HG02763 (cell line): ENCODE results near the gene ALDH3A2.

Source experiments
- ATAC-seq: cut with Tn5 transposase; IDR thresholded peaks from one replicate; pipeline ENCODE4 v1.9.1; 2021; ENCODE audit warnings: mild to moderate bottlenecking, moderate library complexity; ENCODE audit not compliant: unreplicated experiment

Gene ALDH3A2

GRCh38 chr17:19648475-19649273 is at the start of gene ALDH3A2:
ALDH3A2 (plus strand) TSS chr17:19648751; CDS start chr17:19648972, 221 bp downstream.
- ATAC-seq = peak; percentile 92

GRCh38 chr17:19610311-19610710 is 38.2 kb upstream of the ALDH3A2 start:
- no peak for ATAC-seq

- ATAC-seq = no peak
Observed at GRCh38 chr17:19610879-19611278, 37.7 kb upstream of the ALDH3A2 start.

GRCh38 chr17:19613979-19614378 is 34.6 kb upstream of the ALDH3A2 start:
- no peak for ATAC-seq

GRCh38 chr17:19614900-19615299 is 33.7 kb upstream of the ALDH3A2 start:
- no peak for ATAC-seq

GRCh38 chr17:19618015-19618414 is 30.5 kb upstream of the ALDH3A2 start:
- ATAC-seq = no peak

GRCh38 chr17:19619705-19620325 is 28.7 kb upstream of the ALDH3A2 start:
- no peak for ATAC-seq

- no peak for ATAC-seq
Observed at GRCh38 chr17:19621697-19622096, 26.9 kb upstream of the ALDH3A2 start.

- no peak for ATAC-seq
Observed at GRCh38 chr17:19626079-19626478, 22.5 kb upstream of the ALDH3A2 start.

GRCh38 chr17:19629449-19629848 is 19.1 kb upstream of the ALDH3A2 start:
- no peak for ATAC-seq

GRCh38 chr17:19630035-19630434 is 18.5 kb upstream of the ALDH3A2 start:
- no peak for ATAC-seq

- ATAC-seq = no peak
Observed at GRCh38 chr17:19630661-19631060, 17.9 kb upstream of the ALDH3A2 start.

GRCh38 chr17:19631905-19632304 is 16.6 kb upstream of the ALDH3A2 start:
- ATAC-seq = no peak

GRCh38 chr17:19641687-19642372 is 6.7 kb upstream of the ALDH3A2 start:
- ATAC-seq = no peak

- ATAC-seq = no peak
Observed at GRCh38 chr17:19642373-19642893, 6.1 kb upstream of the ALDH3A2 start.

- ATAC-seq = no peak
Observed at GRCh38 chr17:19644493-19645210, 3.9 kb upstream of the ALDH3A2 start.

GRCh38 chr17:19645734-19646201 is 2.8 kb upstream of the ALDH3A2 start:
- no peak for ATAC-seq

- ATAC-seq = no peak
Observed at GRCh38 chr17:19646788-19647696, 1.5 kb upstream of the ALDH3A2 start.

GRCh38 chr17:19647697-19648474 is 665 bp upstream of the ALDH3A2 start:
- peak; percentile 32 for ATAC-seq
